Measurements from ENCODE around the gene GSTM1. TPM values are rescaled to one million over a fixed set of nuclear protein-coding genes. Genes with fewer than 3 reads are reported as not detected.
A peak's percentile ranks its signal among the peaks of the same experiment; 100 is the strongest.

Gene GSTM1
- 100 to 1,000 TPM in 1 of 4 donors, under 1 TPM in 1, not detected in 2; 0.83 to 299 TPM for total RNA-seq

DNA sequence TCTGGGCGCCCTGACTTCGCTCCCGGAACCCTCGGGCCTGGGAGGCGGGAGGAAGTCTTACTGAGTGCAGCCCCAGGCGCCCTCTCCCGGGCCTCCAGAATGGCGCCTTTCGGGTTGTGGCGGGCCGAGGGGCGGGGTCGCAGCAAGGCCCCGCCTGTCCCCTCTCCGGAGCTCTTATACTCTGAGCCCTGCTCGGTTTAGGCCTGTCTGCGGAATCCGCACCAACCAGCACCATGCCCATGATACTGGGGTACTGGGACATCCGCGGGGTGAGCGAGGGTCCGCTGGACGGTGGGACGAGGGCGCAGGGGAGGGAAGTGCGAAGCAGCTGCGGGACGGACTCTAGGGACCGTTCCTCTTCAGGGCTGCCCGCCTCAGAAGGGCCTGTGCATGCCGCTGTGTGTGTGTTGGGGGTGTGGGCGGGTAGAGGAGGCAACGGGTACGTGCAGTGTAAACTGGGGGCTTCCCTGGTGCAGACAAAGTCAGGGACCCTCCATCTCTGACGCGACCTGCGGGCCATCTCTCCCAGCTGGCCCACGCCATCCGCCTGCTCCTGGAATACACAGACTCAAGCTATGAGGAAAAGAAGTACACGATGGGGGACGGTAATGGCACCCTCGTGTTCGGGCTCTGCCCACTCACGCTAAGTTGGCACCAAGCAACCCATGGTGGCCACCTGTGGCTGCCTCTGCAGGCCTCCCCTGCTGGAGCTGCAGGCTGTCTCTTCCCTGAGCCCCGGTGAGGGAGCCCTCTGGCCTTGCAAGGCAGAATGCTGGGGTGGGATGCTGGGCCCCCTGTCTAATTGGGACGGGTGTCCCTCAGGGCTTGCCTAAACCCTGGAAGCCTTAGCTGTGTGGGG lies at the start of gene GSTM1:
Gene GSTM1 (plus strand): TSS at position 177 of the 859 bp plus-strand sequence. CDS start 57 bp downstream, at position 234.
- H3K27ac ChIP-seq = peak within 1 kb of the TSS in 1 of 4 donors; percentile 87
- H3K9me3 ChIP-seq = no peaks in the 10 kb centered on the region
- H3K36me3 ChIP-seq = no peaks in the 10 kb centered on the region
- no CpG with 5 or more reads among the region's 46 CpGs for WGBS, 2 donors
- TF ChIP-seq, protein P1, sequence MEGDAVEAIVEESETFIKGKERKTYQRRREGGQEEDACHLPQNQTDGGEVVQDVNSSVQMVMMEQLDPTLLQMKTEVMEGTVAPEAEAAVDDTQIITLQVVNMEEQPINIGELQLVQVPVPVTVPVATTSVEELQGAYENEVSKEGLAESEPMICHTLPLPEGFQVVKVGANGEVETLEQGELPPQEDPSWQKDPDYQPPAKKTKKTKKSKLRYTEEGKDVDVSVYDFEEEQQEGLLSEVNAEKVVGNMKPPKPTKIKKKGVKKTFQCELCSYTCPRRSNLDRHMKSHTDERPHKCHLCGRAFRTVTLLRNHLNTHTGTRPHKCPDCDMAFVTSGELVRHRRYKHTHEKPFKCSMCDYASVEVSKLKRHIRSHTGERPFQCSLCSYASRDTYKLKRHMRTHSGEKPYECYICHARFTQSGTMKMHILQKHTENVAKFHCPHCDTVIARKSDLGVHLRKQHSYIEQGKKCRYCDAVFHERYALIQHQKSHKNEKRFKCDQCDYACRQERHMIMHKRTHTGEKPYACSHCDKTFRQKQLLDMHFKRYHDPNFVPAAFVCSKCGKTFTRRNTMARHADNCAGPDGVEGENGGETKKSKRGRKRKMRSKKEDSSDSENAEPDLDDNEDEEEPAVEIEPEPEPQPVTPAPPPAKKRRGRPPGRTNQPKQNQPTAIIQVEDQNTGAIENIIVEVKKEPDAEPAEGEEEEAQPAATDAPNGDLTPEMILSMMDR (IDR thresholded peaks at IDR 0.05) = peak in 2 of 6 experiments; percentile 23 to 24
- peak in 1 of 4 donors; percentile 59 for TF ChIP-seq POLR2A (IDR thresholded peaks at IDR 0.05)
- H3K4me3 ChIP-seq = peak within 1 kb of the TSS in 1 of 4 donors; percentile 72
- H3K27me3 ChIP-seq = no peaks in the 10 kb centered on the region
- DNase-seq = no peak
- no peaks in the 10 kb centered on the region for H3K4me1 ChIP-seq
- intact Hi-C loops (cut with DNase I) = no loop called here

DNA sequence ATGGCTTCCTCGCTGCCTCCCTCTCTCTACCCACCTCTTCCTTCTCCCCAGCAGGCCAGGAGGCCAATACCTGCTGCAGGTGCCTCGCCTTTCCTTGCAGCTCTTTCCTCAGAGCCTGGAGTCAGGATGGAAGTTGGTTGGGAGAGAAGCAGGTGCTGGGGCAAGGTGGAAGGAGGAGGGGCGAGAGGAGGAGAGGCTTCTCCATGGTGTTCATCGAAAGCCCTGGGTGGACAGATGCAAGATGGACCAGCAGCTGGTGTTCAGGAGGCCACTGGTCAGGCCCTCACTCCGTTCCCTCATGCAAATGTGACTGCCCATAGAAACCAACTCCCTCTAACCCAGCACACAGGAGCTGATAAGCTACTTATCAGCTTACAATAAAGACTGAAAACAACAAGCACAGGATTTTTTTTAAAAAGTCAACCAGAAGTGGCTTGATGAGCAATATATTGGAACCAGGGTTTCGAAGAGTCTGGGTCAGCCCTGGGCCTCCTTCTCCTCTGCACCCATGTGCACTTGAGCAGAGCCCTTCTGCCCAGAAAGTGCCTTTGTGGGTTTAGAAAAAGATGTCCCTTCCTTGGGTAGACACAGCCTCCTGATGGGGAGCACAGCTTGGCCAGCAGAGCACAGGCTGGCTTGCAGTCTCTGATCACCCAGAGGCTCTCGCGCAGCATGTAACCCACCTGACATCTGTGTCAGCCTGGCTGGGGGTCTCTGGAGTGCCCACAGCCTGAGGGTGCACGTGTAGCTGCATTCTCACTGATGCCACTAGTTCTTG lies 48.4 kb upstream of the GSTM1 start:
- H3K4me3 ChIP-seq = no peak overlapping the region
- H3K27ac ChIP-seq = no peak overlapping the region
- no peak for DNase-seq
- no peaks in the 10 kb centered on the region for H3K9me3 ChIP-seq
- peaks cover 0 to 39% (median 18%) of the 10 kb centered on the region in 3 donors for H3K4me1 ChIP-seq
- 64 to 74% methylated on average over 5 to 9 of the region's 9 CpGs for WGBS, 2 donors
- H3K36me3 ChIP-seq = no peaks in the 10 kb centered on the region
- intact Hi-C loops (cut with DNase I) = loop anchor here (5.0 kb wide), 1 partner anchor 97 kb away; no protein-coding TSS in a partner anchor
- TF ChIP-seq, protein P1 (IDR thresholded peaks at IDR 0.05) = no peak
- TF ChIP-seq POLR2A (IDR thresholded peaks at IDR 0.05) = no peak
- no peaks in the 10 kb centered on the region for H3K27me3 ChIP-seq

DNA sequence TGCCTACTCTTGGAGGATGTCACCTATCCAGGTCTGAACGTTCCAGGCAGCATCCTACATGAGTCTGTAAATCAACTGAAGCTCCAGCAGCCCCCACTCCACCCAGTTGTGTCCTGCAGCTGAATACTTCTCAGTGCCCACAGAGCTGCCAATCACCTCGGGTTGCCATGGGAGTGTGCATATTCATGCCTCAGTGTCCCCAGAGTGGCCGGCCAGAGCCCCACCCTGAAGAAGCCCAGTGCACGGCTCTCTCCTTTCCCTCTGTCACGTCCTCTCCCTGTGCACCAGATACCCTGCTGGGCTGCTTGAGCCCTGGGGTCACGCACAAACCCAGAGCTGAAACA lies 47.8 kb upstream of the GSTM1 start:
- intact Hi-C loops (cut with DNase I) = loop anchor here (5.0 kb wide), 3 partner anchors 98 to 342 kb away; partner anchors contain the start of gene AHCYL1
- 12 to 41% methylated on average over 3 to 6 of the region's 6 CpGs for WGBS, 2 donors
- H3K4me1 ChIP-seq = peaks cover 0 to 35% (median 18%) of the 10 kb centered on the region in 3 donors

DNA sequence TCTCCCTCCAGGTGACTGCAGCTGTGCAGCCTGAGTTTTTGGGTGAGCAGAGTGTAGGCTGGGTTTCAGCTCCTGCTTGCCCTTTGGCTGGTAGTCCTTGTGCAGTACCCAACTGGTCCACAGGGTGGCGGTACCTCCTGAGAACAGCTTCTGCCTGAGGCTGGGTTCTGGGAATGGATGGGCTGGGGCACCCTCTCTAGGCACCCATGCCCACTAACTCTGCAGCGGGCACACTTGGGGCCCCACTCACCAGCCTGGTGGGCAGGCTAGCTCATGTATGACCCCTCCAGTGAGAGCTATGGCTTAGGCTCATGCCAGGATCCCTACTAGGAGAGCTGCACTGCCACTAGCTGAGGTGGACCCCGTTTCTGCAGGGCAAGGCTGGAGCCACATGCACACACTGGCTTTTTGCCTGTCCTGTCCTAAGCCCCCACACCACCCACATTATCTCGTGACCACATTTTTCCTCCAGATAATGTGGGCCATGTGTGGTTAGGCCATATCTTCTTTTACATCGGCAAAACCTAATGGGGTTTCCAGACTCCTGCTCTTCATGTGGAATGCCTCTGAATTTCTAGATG lies 47.2 kb upstream of the GSTM1 start:
- peaks cover 0 to 32% (median 18%) of the 10 kb centered on the region in 3 donors for H3K4me1 ChIP-seq
- no peaks in the 10 kb centered on the region for H3K36me3 ChIP-seq
- DNase-seq = no peak
- intact Hi-C loops (cut with DNase I) = loop anchor here (5.0 kb wide), 2 partner anchors 132 to 342 kb away; partner anchors contain the start of gene AHCYL1
- H3K27ac ChIP-seq = no peak overlapping the region
- H3K9me3 ChIP-seq = no peaks in the 10 kb centered on the region
- WGBS, 2 donors = 47 to 67% methylated on average over 3 to 4 of the region's 5 CpGs
- H3K27me3 ChIP-seq = no peaks in the 10 kb centered on the region
- H3K4me3 ChIP-seq = no peak overlapping the region
- TF ChIP-seq, protein P1 (IDR thresholded peaks at IDR 0.05) = peak; percentile 88 to 100 (median 92)
- TF ChIP-seq POLR2A (IDR thresholded peaks at IDR 0.05) = no peak

More for the DNA sequence above, 47.8 kb upstream of the GSTM1 start:
- Histone ChIP-seq H3K36me3 (no peaks in the 10 kb centered on the region), H3K4me3 (no peak overlapping the region), H3K27ac (no peak overlapping the region), H3K9me3 (no peaks in the 10 kb centered on the region), H3K27me3 (no peaks in the 10 kb centered on the region)
- no peak for DNase-seq
- TF ChIP-seq, protein P1 (IDR thresholded peaks at IDR 0.05) = no peak
- no peak for TF ChIP-seq POLR2A (IDR thresholded peaks at IDR 0.05)

All from esophagus squamous epithelium (tissue), 5 donors.